MCF 10A (cell line): ENCODE data around the gene CRB1. TPM values are rescaled to one million over a fixed set of nuclear protein-coding genes. Genes with fewer than 3 reads are reported as not detected.
"Not testable (repeated sequence)": the region's sequence is repeated elsewhere in the genome, so short reads cannot be mapped to it uniquely, and the experiment has no call there.

Experiments used
- BruUV-seq: library from RNA; stranded (reverse); fragments of 400-500 nt; replicated peaks from 2 replicates; lab custom pipeline; 2021; lab: Mats Ljungman, UMichigan
- CTCF ChIA-PET: fragments of 300-600 bp; sonication (Branson Sonifier 250); formaldehyde crosslinking; extraction: SDS; loops from one replicate; lab custom pipeline; 2021; ENCODE audit warnings: antibody characterized with exemption, inconsistent platforms; lab: Yijun Ruan, JAX
- POLR2A ChIA-PET: fragments of 300-600, 350-650 bp; sonication (Branson Sonifier 250); formaldehyde crosslinking; extraction: SDS; loops from one replicate; lab custom pipeline; 2020; ENCODE audit warnings: antibody characterized with exemption, inconsistent platforms; lab: Yijun Ruan, JAX
- DNase-seq: peaks from one replicate; pipeline ENCODE4 v3.0.0-alpha.2; 2018; ENCODE audit not compliant: unreplicated experiment
- H3K27ac Mint-ChIP-seq: one replicate; pipeline ENCODE4 v1.8.0; 2022; ENCODE audit warnings: mild to moderate bottlenecking, low read depth, mixed read lengths; ENCODE audit not compliant: unreplicated experiment
- H3K27me3 Mint-ChIP-seq: one replicate; pipeline ENCODE4 v1.8.0; 2022; ENCODE audit warnings: mixed read lengths; ENCODE audit not compliant: insufficient read depth, unreplicated experiment
- H3K36me3 Mint-ChIP-seq: one replicate; pipeline ENCODE4 v1.8.0; 2022; ENCODE audit warnings: mild to moderate bottlenecking, moderate library complexity, mixed read lengths; ENCODE audit not compliant: insufficient read depth, unreplicated experiment
- H3K4me1 Mint-ChIP-seq: one replicate; pipeline ENCODE4 v1.8.0; 2022; ENCODE audit warnings: mixed read lengths; ENCODE audit not compliant: insufficient read depth, unreplicated experiment
- H3K4me3 Mint-ChIP-seq: one replicate; pipeline ENCODE4 v1.8.0; 2022; ENCODE audit warnings: mild to moderate bottlenecking, moderate library complexity, mixed read lengths; ENCODE audit not compliant: unreplicated experiment
- H3K9me3 Mint-ChIP-seq: one replicate; pipeline ENCODE4 v1.8.0; 2022; ENCODE audit warnings: mixed read lengths; ENCODE audit not compliant: unreplicated experiment
- CTCF ChIP-seq: fragments of 200-600 bp; IDR thresholded peaks from one replicate; pipeline ENCODE4 v1.8.0; 2022; ENCODE audit warnings: antibody characterized with exemption, mild to moderate bottlenecking; ENCODE audit not compliant: unreplicated experiment
- intact Hi-C: fragments of 100-400 bp; cut with micrococcal nuclease; formaldehyde crosslinking; loops from 2 replicates; pipeline ENCODE4 v1.14.1; 2022
- total RNA-seq: library from RNA; stranded (reverse); gene quantifications from 2 replicates; pipeline ENCODE4 v1.2.3, GENCODE V29; 2022

Gene CRB1
- total RNA-seq, 1 experiment from 2014 or later: 0.65 TPM

GRCh38 chr1:197399755-197400521, 131.9 kb downstream of the CRB1 start:
- POLR2A ChIA-PET: no interaction called here
- H3K36me3 Mint-ChIP-seq: no peaks in the 10 kb centered on the region
- H3K27ac Mint-ChIP-seq: no peak overlapping the region
- TF ChIP-seq CTCF: peak; percentile 63
- peak; percentile 82 for DNase-seq
- peaks cover 7% of the 10 kb centered on the region for H3K9me3 Mint-ChIP-seq
- H3K4me1 Mint-ChIP-seq: no peaks in the 10 kb centered on the region
- intact Hi-C loops: loop anchor here (1.0 to 5.0 kb wide), 5 partner anchors 65 to 1299 kb away; no protein-coding TSS in a partner anchor
- H3K4me3 Mint-ChIP-seq: no peak overlapping the region
- no TSS peak for BruUV-seq
- peaks cover 13% of the 10 kb centered on the region for H3K27me3 Mint-ChIP-seq
- CTCF ChIA-PET: interaction anchor here (0.6 to 3.5 kb wide), 47 partner anchors 8 to 1485 kb away, joined by 3 to 21 read pairs (median 5); no protein-coding TSS in a partner anchor

- Mint-ChIP-seq H3K36me3 (no peaks in the 10 kb centered on the region), H3K27me3 (peaks cover 13% of the 10 kb centered on the region), H3K4me3 (no peak overlapping the region), H3K4me1 (no peaks in the 10 kb centered on the region), H3K27ac (no peak overlapping the region), H3K9me3 (peaks cover 7% of the 10 kb centered on the region)
- intact Hi-C loops: loop anchor here (1.0 to 5.0 kb wide), 5 partner anchors 64 to 1299 kb away; no protein-coding TSS in a partner anchor
- no peak for DNase-seq
- ChIA-PET POLR2A (interaction anchor here (0.9 kb wide), 1 partner anchor 16 kb away, joined by 3 read pairs; no protein-coding TSS in a partner anchor), CTCF (interaction anchor here (0.6 to 3.5 kb wide), 29 partner anchors 8 to 1484 kb away, joined by 3 to 21 read pairs (median 6); no protein-coding TSS in a partner anchor)
- BruUV-seq: no TSS peak
- no peak for TF ChIP-seq CTCF
Observed at GRCh38 chr1:197400522-197400902, 132.5 kb downstream of the CRB1 start.

- no TSS peak for BruUV-seq
- Mint-ChIP-seq H3K4me3 (no peak overlapping the region), H3K27ac (no peak overlapping the region), H3K36me3 (no peaks in the 10 kb centered on the region), H3K27me3 (peaks cover 13% of the 10 kb centered on the region), H3K4me1 (no peaks in the 10 kb centered on the region), H3K9me3 (peaks cover 7% of the 10 kb centered on the region)
- POLR2A ChIA-PET: interaction anchor here (0.8 kb wide), 1 partner anchor 1096 kb away, joined by 3 read pairs; no protein-coding TSS in a partner anchor
- CTCF ChIA-PET: interaction anchor here (0.6 to 1.1 kb wide), 2 partner anchors 9 to 43 kb away, joined by 3 read pairs; no protein-coding TSS in a partner anchor
- intact Hi-C loops: loop anchor here (5.0 kb wide), 1 partner anchor 1060 kb away; no protein-coding TSS in a partner anchor
- DNase-seq: no peak
- no peak for TF ChIP-seq CTCF
Observed at GRCh38 chr1:197402189-197402588, 134.1 kb downstream of the CRB1 start.

- BruUV-seq, H3K4me1 Mint-ChIP-seq, H3K9me3 Mint-ChIP-seq, POLR2A ChIA-PET, H3K4me3 Mint-ChIP-seq, DNase-seq, H3K36me3 Mint-ChIP-seq, H3K27ac Mint-ChIP-seq: not testable (repeated sequence)
- intact Hi-C loops: loop anchor here (5.0 kb wide), 1 partner anchor 1058 kb away; no protein-coding TSS in a partner anchor
- CTCF ChIA-PET: interaction anchor here (1.0 kb wide), 1 partner anchor 18 kb away, joined by 3 read pairs; no protein-coding TSS in a partner anchor
- peaks cover 13% of the 10 kb centered on the region for H3K27me3 Mint-ChIP-seq
Observed at GRCh38 chr1:197404774-197405173, 136.7 kb downstream of the CRB1 start.

- POLR2A ChIA-PET, DNase-seq, H3K36me3 Mint-ChIP-seq, intact Hi-C loops, BruUV-seq, H3K4me1 Mint-ChIP-seq, H3K27ac Mint-ChIP-seq, H3K9me3 Mint-ChIP-seq, H3K4me3 Mint-ChIP-seq, CTCF ChIA-PET: not testable (repeated sequence)
- peaks cover 13% of the 10 kb centered on the region for H3K27me3 Mint-ChIP-seq
Observed at GRCh38 chr1:197405614-197406013, 137.6 kb downstream of the CRB1 start.
